GM12878 (cell line): ENCODE results near the gene TLL2. TPM values are rescaled to one million over a fixed set of nuclear protein-coding genes. Genes with fewer than 3 reads are reported as not detected.

Experiments
- ATAC-seq: fragments of 200-7000 bp; cut with Tn5 transposase; 3 replicates; pipeline ENCODE4 v1.9.1; 2020; ENCODE audit warnings: mild to moderate bottlenecking, moderate library complexity
- BruUV-seq: library from RNA; stranded (reverse); fragments of 400-500 nt; replicated peaks from 2 replicates; lab custom pipeline; 2021; lab: Mats Ljungman, UMichigan
- CTCF ChIA-PET: fragments of 300-600 bp; sonication (Branson Sonifier 250); formaldehyde crosslinking; extraction: SDS; loops from one replicate; lab custom pipeline; 2021; ENCODE audit warnings: inconsistent platforms; lab: Yijun Ruan, JAX
- POLR2A ChIA-PET: fragments of 350-600 bp; formaldehyde crosslinking; extraction: SDS; loops from one replicate; lab custom pipeline; 2021; ENCODE audit warnings: inconsistent platforms; lab: Charles Lee
- RAD21 ChIA-PET: fragments of 300-600 bp; sonication (Branson Sonifier 250); formaldehyde crosslinking; loops from one replicate; lab custom pipeline; 2023; ENCODE audit warnings: antibody characterized with exemption; ENCODE audit not compliant: unreplicated experiment; lab: Charles Lee
- SMC1A ChIA-PET: fragments of 300-600 bp; sonication (Branson Sonifier 250); formaldehyde crosslinking; loops from one replicate; lab custom pipeline; 2023; ENCODE audit not compliant: unreplicated experiment, uncharacterized antibody; lab: Charles Lee
- DNase-seq: peaks from one replicate; pipeline ENCODE4 v3.0.0-alpha.2; 2011; ENCODE audit warnings: low read depth, low spot score
- FAIRE-seq: peaks from 3 replicates; lab custom pipeline; 2011; peaks lifted over from hg19 to GRCh38; lab: Jason Lieb, UNC
- H2AFZ ChIP-seq: 2 replicates; pipeline ENCODE4 v1.6.0; 2011; ENCODE audit warnings: low read depth, low read length, control low read depth; ENCODE audit not compliant: control insufficient read depth
- H3K27ac ChIP-seq: 2 replicates; pipeline ENCODE4 v1.5.1; 2011; ENCODE audit warnings: control low read depth; ENCODE audit not compliant: control insufficient read depth, insufficient read depth
- H3K27me3 ChIP-seq, 2 experiments: replicated peaks in 1 of 2; 2 replicates each; pipeline versions ENCODE4 v1.6.0 to v1.6.1; 2011; ENCODE audit warnings: low read length in 1 of 2; ENCODE audit not compliant: control insufficient read depth in 2 of 2, insufficient read depth in 2 of 2
- H3K36me3 ChIP-seq, 2 experiments: 2 replicates each; pipeline ENCODE4 v1.5.1; 2011; ENCODE audit warnings: low read length in 1 of 2; ENCODE audit not compliant: control insufficient read depth in 2 of 2, insufficient read depth in 2 of 2
- H3K4me1 ChIP-seq: 2 replicates; pipeline ENCODE4 v1.6.1; 2011; ENCODE audit warnings: mild to moderate bottlenecking, low read length, moderate library complexity, mixed read lengths; ENCODE audit not compliant: control insufficient read depth, insufficient read depth
- H3K4me2 ChIP-seq: 2 replicates; pipeline ENCODE4 v1.6.0; 2011; ENCODE audit warnings: control low read depth; ENCODE audit not compliant: control insufficient read depth, insufficient read depth
- H3K4me3 ChIP-seq: fragments of 200-600 bp; sonication (generic); 2 replicates; pipeline ENCODE4 v1.5.1; 2016
- H3K79me2 ChIP-seq: 2 replicates; pipeline ENCODE4 v1.6.0; 2011; ENCODE audit warnings: low read length; ENCODE audit not compliant: control insufficient read depth, insufficient read depth
- H3K9ac ChIP-seq: 2 replicates; pipeline ENCODE4 v1.8.0; 2011; ENCODE audit warnings: low read length, control low read depth, mixed read lengths; ENCODE audit not compliant: control insufficient read depth, insufficient read depth
- H3K9me3 ChIP-seq: replicated peaks from 3 replicates; pipeline ENCODE4 v1.5.1; 2011; ENCODE audit warnings: mild to moderate bottlenecking, low read length; ENCODE audit not compliant: control insufficient read depth, insufficient read depth
- H4K20me1 ChIP-seq: 2 replicates; pipeline ENCODE4 v1.6.0; 2011; ENCODE audit not compliant: control insufficient read depth, insufficient read depth
- CBX3 ChIP-seq: fragments of 200-600 bp; sonication (generic); IDR thresholded peaks from 2 replicates; pipeline ENCODE4 v1.6.1; 2016; ENCODE audit warnings: low read depth, borderline replicate concordance
- EZH2 ChIP-seq: IDR thresholded peaks from 2 replicates; pipeline ENCODE4 v1.6.1; 2012; ENCODE audit warnings: low read depth, mild to moderate bottlenecking, control low read depth, inconsistent platforms, low read length, borderline replicate concordance; ENCODE audit not compliant: control insufficient read depth
- KDM1A ChIP-seq: fragments of 200-600 bp; sonication (generic); IDR thresholded peaks from 2 replicates; pipeline ENCODE4 v1.6.1; 2016; ENCODE audit warnings: borderline replicate concordance
- NFYA ChIP-seq: IDR thresholded peaks from 2 replicates; pipeline ENCODE4 v1.6.1; 2011; ENCODE audit warnings: low read depth, mild to moderate bottlenecking, low read length, improper control_type of control experiment, borderline replicate concordance
- POLR2A ChIP-seq: IDR thresholded peaks from 2 replicates; pipeline ENCODE4 v1.6.1; 2011; ENCODE audit warnings: low read depth, mild to moderate bottlenecking, low read length
- SMAD1 ChIP-seq: fragments of 450-650 bp; IDR thresholded peaks from 2 replicates; pipeline ENCODE4 v1.6.1; 2018; ENCODE audit warnings: mild to moderate bottlenecking, low read depth; ENCODE audit not compliant: partially characterized antibody
- ZBED1 ChIP-seq: IDR thresholded peaks from 2 replicates; pipeline ENCODE4 v1.6.1; 2016; ENCODE audit warnings: borderline replicate concordance
- ZNF24 ChIP-seq: fragments of 450-650 bp; IDR thresholded peaks from 2 replicates; pipeline ENCODE4 v1.6.1; 2017; ENCODE audit warnings: antibody characterized with exemption, mild to moderate bottlenecking
- WGBS: methylation state at CpG from one replicate; pipeline ENCODE4 v1.1.6; 2016; ENCODE audit warnings: low lambda C conversion rate; ENCODE audit not compliant: insufficient replicate concordance, insufficient coverage; ENCODE audit errors: missing lambda C conversion rate; 5-methylcytosine and 5-hydroxymethylcytosine counted together
- in situ Hi-C: fragments of 300-500 bp; cut with MboI; formaldehyde crosslinking; loops from 9 replicates; pipeline ENCODE4 v1.14.3; 2018; ENCODE audit warnings: mixed read lengths
- intact Hi-C: fragments of 100-400 bp; cut with micrococcal nuclease; formaldehyde crosslinking; loops from one replicate; pipeline ENCODE4 v1.14.2; 2022; ENCODE audit not compliant: unreplicated experiment
- polyA plus RNA-seq, 11 experiments: library from polyadenylated mRNA; depleted of rRNA in 4 of 11; unstranded in 6 of 11; stranded (reverse) in 5 of 11; fragments of >200 nt; fragmentation: Nextera tagmentation in 4 of 11; fragmentation: Illumina TruSeq in 1 of 11; extraction: Ambion mirVana in 4 of 11; extraction: Trizol in 1 of 11; gene quantifications; 1 replicate in 1 of 11; 2 replicates in 10 of 11; pipeline versions ENCODE4 v1.2.1 to v1.2.3, GENCODE V29; 2011 to 2016; ENCODE audit warnings: inconsistent platforms in 2 of 11, missing spikeins in 2 of 11, low read depth in 1 of 11
- total RNA-seq, 4 experiments: library from RNA; depleted of rRNA in 3 of 4; stranded (reverse); fragments of >200 nt in 3 of 4; fragmentation: Illumina TruSeq in 1 of 4; extraction: Trizol in 1 of 4; gene quantifications; 2 replicates each; pipeline versions ENCODE4 v1.2.1 to v1.2.3, GENCODE V29; 2013 to 2021
- TF ChIP-seq, protein P1 (sequence below): fragments of 450-650 bp; IDR thresholded peaks from 2 replicates; pipeline ENCODE4 v1.6.1; 2016; ENCODE audit warnings: mild to moderate bottlenecking, moderate library complexity, borderline replicate concordance
- TF ChIP-seq, protein P2 (sequence below): IDR thresholded peaks from 2 replicates; pipeline ENCODE4 v1.6.1; 2011; ENCODE audit warnings: mild to moderate bottlenecking, low read depth, low read length, moderate library complexity; ENCODE audit not compliant: insufficient replicate concordance
- TF ChIP-seq, protein P3 (sequence below): fragments of 450-650 bp; IDR thresholded peaks from 2 replicates; pipeline ENCODE4 v1.6.1; 2017; ENCODE audit warnings: antibody characterized with exemption, mild to moderate bottlenecking, moderate library complexity
- TF ChIP-seq, protein P4 (sequence below): IDR thresholded peaks from 2 replicates; pipeline ENCODE4 v1.6.1; 2012; ENCODE audit warnings: low read depth, low read length, improper control_type of control experiment

TLL2 gene
- total and polyA plus RNA-seq, 10 of the 15 experiments (the other 5 are each of a cell fraction or from before 2014, with no cell fraction given) = 0.02 to 2.1 (median 0.52) TPM

DNA sequence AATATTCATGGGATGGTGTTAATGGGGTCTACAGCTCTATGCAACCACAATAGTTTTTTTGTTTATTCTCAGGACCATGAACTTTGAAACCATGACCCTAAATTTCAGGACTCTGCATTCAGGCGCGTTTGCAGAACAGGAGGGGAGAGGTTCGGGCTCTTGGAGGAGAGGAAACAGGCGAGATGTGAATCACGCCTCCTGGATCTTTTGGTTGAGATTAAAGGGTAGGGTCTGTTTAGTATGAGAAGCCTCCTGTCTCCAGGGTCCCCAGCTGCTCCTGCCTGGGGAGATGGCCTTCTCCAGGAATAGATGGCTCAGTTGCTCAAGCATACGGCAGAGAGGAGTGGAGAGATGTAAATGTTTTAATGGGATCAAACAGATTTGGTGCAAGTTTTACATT, 18.2 kb downstream of the TLL2 start:
- no peak for ATAC-seq
- 52% methylated on average over 6 of the region's 6 CpGs for WGBS
- Histone ChIP-seq H3K4me1 (no peaks in the 10 kb centered on the region), H3K4me2 (no peak overlapping the region), H2AFZ (no peak overlapping the region), H3K4me3 (no peak overlapping the region), H4K20me1 (no peaks in the 10 kb centered on the region), H3K9me3 (no peaks in the 10 kb centered on the region), H3K27me3 (no peaks in the 10 kb centered on the region; a peak in 1 of 4 replicates), H3K36me3 (no peaks in the 10 kb centered on the region), H3K79me2 (no peaks in the 10 kb centered on the region), H3K27ac (no peak overlapping the region), H3K9ac (no peak overlapping the region)
- DNase-seq = no peak
- intact Hi-C loops = no loop called here
- FAIRE-seq = no peak
- in situ Hi-C loops = no loop called here
- RAD21 ChIA-PET = no interaction called here
- CTCF ChIA-PET = interaction anchor here (4.0 kb wide), 1 partner anchor 15 kb away, joined by 26 read pairs; no protein-coding TSS in a partner anchor
- POLR2A ChIA-PET = no interaction called here
- TF ChIP-seq, protein P1, sequence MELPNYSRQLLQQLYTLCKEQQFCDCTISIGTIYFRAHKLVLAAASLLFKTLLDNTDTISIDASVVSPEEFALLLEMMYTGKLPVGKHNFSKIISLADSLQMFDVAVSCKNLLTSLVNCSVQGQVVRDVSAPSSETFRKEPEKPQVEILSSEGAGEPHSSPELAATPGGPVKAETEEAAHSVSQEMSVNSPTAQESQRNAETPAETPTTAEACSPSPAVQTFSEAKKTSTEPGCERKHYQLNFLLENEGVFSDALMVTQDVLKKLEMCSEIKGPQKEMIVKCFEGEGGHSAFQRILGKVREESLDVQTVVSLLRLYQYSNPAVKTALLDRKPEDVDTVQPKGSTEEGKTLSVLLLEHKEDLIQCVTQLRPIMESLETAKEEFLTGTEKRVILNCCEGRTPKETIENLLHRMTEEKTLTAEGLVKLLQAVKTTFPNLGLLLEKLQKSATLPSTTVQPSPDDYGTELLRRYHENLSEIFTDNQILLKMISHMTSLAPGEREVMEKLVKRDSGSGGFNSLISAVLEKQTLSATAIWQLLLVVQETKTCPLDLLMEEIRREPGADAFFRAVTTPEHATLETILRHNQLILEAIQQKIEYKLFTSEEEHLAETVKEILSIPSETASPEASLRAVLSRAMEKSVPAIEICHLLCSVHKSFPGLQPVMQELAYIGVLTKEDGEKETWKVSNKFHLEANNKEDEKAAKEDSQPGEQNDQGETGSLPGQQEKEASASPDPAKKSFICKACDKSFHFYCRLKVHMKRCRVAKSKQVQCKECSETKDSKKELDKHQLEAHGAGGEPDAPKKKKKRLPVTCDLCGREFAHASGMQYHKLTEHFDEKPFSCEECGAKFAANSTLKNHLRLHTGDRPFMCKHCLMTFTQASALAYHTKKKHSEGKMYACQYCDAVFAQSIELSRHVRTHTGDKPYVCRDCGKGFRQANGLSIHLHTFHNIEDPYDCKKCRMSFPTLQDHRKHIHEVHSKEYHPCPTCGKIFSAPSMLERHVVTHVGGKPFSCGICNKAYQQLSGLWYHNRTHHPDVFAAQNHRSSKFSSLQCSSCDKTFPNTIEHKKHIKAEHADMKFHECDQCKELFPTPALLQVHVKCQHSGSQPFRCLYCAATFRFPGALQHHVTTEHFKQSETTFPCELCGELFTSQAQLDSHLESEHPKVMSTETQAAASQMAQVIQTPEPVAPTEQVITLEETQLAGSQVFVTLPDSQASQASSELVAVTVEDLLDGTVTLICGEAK = no peak
- no peak for TF ChIP-seq KDM1A
- no peak for TF ChIP-seq EZH2
- TF ChIP-seq, protein P2, sequence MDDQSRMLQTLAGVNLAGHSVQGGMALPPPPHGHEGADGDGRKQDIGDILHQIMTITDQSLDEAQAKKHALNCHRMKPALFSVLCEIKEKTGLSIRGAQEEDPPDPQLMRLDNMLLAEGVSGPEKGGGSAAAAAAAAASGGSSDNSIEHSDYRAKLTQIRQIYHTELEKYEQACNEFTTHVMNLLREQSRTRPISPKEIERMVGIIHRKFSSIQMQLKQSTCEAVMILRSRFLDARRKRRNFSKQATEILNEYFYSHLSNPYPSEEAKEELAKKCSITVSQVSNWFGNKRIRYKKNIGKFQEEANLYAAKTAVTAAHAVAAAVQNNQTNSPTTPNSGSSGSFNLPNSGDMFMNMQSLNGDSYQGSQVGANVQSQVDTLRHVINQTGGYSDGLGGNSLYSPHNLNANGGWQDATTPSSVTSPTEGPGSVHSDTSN = no peak
- TF ChIP-seq NFYA = no peak
- no peak for TF ChIP-seq CBX3
- TF ChIP-seq ZNF24 = no peak
- TF ChIP-seq SMAD1 = no peak
- no peak for TF ChIP-seq POLR2A
- TF ChIP-seq, protein P3, sequence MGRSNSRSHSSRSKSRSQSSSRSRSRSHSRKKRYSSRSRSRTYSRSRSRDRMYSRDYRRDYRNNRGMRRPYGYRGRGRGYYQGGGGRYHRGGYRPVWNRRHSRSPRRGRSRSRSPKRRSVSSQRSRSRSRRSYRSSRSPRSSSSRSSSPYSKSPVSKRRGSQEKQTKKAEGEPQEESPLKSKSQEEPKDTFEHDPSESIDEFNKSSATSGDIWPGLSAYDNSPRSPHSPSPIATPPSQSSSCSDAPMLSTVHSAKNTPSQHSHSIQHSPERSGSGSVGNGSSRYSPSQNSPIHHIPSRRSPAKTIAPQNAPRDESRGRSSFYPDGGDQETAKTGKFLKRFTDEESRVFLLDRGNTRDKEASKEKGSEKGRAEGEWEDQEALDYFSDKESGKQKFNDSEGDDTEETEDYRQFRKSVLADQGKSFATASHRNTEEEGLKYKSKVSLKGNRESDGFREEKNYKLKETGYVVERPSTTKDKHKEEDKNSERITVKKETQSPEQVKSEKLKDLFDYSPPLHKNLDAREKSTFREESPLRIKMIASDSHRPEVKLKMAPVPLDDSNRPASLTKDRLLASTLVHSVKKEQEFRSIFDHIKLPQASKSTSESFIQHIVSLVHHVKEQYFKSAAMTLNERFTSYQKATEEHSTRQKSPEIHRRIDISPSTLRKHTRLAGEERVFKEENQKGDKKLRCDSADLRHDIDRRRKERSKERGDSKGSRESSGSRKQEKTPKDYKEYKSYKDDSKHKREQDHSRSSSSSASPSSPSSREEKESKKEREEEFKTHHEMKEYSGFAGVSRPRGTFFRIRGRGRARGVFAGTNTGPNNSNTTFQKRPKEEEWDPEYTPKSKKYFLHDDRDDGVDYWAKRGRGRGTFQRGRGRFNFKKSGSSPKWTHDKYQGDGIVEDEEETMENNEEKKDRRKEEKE = no peak
- no peak for TF ChIP-seq ZBED1
- TF ChIP-seq, protein P4, sequence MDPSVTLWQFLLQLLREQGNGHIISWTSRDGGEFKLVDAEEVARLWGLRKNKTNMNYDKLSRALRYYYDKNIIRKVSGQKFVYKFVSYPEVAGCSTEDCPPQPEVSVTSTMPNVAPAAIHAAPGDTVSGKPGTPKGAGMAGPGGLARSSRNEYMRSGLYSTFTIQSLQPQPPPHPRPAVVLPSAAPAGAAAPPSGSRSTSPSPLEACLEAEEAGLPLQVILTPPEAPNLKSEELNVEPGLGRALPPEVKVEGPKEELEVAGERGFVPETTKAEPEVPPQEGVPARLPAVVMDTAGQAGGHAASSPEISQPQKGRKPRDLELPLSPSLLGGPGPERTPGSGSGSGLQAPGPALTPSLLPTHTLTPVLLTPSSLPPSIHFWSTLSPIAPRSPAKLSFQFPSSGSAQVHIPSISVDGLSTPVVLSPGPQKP = no peak
- SMC1A ChIA-PET = interaction anchor here (1.5 kb wide), 1 partner anchor 14 kb away, joined by 3 read pairs; no protein-coding TSS in a partner anchor
- no TSS peak for BruUV-seq
